Thoracic aorta (tissue), 2 donors: ENCODE results near the gene COL12A1. TPM values are rescaled to one million over a fixed set of nuclear protein-coding genes. Genes with fewer than 3 reads are reported as not detected.

Source experiments
- ATAC-seq: fragments of 150-250 bp; one replicate; pipeline ENCODE4 v1.8.0; 2017; ENCODE audit warnings: low read depth; ENCODE audit not compliant: insufficient number of reproducible peaks, low FRiP score
- DNase-seq: peaks from one replicate; pipeline ENCODE4 v3.0.0-alpha.2; 2020; ENCODE audit warnings: low spot score
- H3K27ac ChIP-seq, 2 donors: fragments of 200-600 bp; sonication (generic); 1 replicate in 1 of 2; 2 replicates in 1 of 2; pipeline ENCODE4 v1.5.1; 2016; ENCODE audit warnings: mild to moderate bottlenecking in 2 of 2, moderate library complexity in 2 of 2
- H3K27me3 ChIP-seq: fragments of 200-600 bp; sonication (generic); replicated peaks from 2 replicates; pipeline ENCODE4 v1.6.0; 2016; ENCODE audit warnings: mild to moderate bottlenecking; ENCODE audit not compliant: insufficient read depth
- H3K36me3 ChIP-seq: fragments of 200-600 bp; sonication (generic); one replicate; pipeline ENCODE4 v1.5.1; 2016
- H3K4me1 ChIP-seq, 2 donors: fragments of 200-600 bp; sonication (generic); 1 replicate in 1 of 2; 2 replicates in 1 of 2; pipeline versions ENCODE4 v1.5.1 to v1.6.0; 2016; ENCODE audit warnings: low read depth in 2 of 2, mild to moderate bottlenecking in 1 of 2; ENCODE audit not compliant: control insufficient read depth in 1 of 2
- H3K4me3 ChIP-seq: fragments of 200-600 bp; sonication (generic); 2 replicates; pipeline ENCODE4 v1.5.1; 2016; ENCODE audit warnings: mild to moderate bottlenecking
- H3K9me3 ChIP-seq: fragments of 200-600 bp; sonication (generic); 2 replicates; pipeline ENCODE4 v1.5.1; 2016
- CTCF ChIP-seq: fragments of 200-600 bp; sonication (generic); IDR thresholded peaks from one replicate; pipeline ENCODE4 v1.5.1; 2019; ENCODE audit warnings: antibody characterized with exemption
- total RNA-seq, 2 donors: library from RNA; depleted of rRNA; stranded (reverse); fragments of >200 nt; gene quantifications; one replicate each; pipeline versions ENCODE4 v1.1.0 to v1.2.3, GENCODE V29; 2016

COL12A1 gene
- total RNA-seq, 2 donors from 2014 or later, result 92.3 to 131 TPM

- no peak overlapping the region for H3K27ac ChIP-seq
- DNase-seq, result no peak
- H3K4me3 ChIP-seq, result no peak overlapping the region
- no peak for TF ChIP-seq CTCF
- H3K27me3 ChIP-seq, result no peaks in the 10 kb centered on the region
- no peaks in the 10 kb centered on the region for H3K9me3 ChIP-seq
- peaks cover 10% of the 10 kb centered on the region for H3K36me3 ChIP-seq
- peaks cover 0 to 17% of the 10 kb centered on the region in 2 donors for H3K4me1 ChIP-seq
- no peak for ATAC-seq
Observed at GRCh38 chr6:75090576-75090975, 115.3 kb downstream of the COL12A1 start.

DNA sequence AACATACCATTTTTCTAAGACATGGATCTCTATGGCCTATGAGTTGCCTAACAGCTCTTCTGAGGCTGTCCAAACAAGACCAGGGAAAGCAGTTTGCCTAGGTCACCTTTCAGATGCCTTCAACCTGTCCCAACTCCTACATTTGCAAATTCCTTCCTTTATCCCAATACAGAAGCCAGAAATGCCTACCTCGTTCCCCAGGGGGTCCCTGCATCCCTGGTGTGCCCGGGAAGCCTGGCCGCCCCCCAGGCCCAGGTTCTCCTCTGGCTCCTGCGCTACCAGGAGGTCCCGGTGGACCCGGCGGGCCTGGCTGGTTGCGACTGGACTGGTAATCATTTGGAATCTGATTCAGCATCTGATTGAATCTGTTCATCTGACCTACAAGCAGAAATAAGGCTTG lies 115.9 kb downstream of the COL12A1 start:
- Histone ChIP-seq H3K9me3 (no peaks in the 10 kb centered on the region), H3K36me3 (peaks cover 10% of the 10 kb centered on the region), H3K4me3 (no peak overlapping the region), H3K27ac (peak overlapping the region in 1 of 2 donors; percentile 30), H3K27me3 (no peaks in the 10 kb centered on the region), H3K4me1 (peaks cover 0 to 14% of the 10 kb centered on the region in 2 donors)
- ATAC-seq (no peak), DNase-seq (no peak)
- TF ChIP-seq CTCF, result no peak

- H3K27me3 ChIP-seq, result no peaks in the 10 kb centered on the region
- no peak overlapping the region for H3K4me3 ChIP-seq
- no peak for TF ChIP-seq CTCF
- DNase-seq (no peak), ATAC-seq (no peak)
- peaks cover 10% of the 10 kb centered on the region for H3K36me3 ChIP-seq
- H3K4me1 ChIP-seq, result peaks cover 0 to 12% of the 10 kb centered on the region in 2 donors
- H3K9me3 ChIP-seq, result no peaks in the 10 kb centered on the region
- H3K27ac ChIP-seq, result peak overlapping the region in 1 of 2 donors; percentile 30
Observed at GRCh38 chr6:75089151-75089897, 116.5 kb downstream of the COL12A1 start.

GRCh38 chr6:75085931-75086635 lies 119.8 kb downstream of the COL12A1 start:
- Histone ChIP-seq H3K27me3 (no peaks in the 10 kb centered on the region), H3K4me3 (no peak overlapping the region), H3K4me1 (peaks cover 0 to 12% of the 10 kb centered on the region in 2 donors), H3K36me3 (peaks cover 10% of the 10 kb centered on the region), H3K27ac (no peak overlapping the region), H3K9me3 (no peaks in the 10 kb centered on the region)
- no peak for TF ChIP-seq CTCF
- DNase-seq, result no peak
- ATAC-seq, result no peak

GRCh38 chr6:75084872-75085381 lies 120.9 kb downstream of the COL12A1 start:
- TF ChIP-seq CTCF, result no peak
- H3K4me1 ChIP-seq, result peaks cover 0 to 10% of the 10 kb centered on the region in 2 donors
- ATAC-seq (no peak), DNase-seq (no peak)
- H3K9me3 ChIP-seq, result no peaks in the 10 kb centered on the region
- no peak overlapping the region for H3K27ac ChIP-seq
- H3K36me3 ChIP-seq, result peaks cover 10% of the 10 kb centered on the region
- no peaks in the 10 kb centered on the region for H3K27me3 ChIP-seq
- H3K4me3 ChIP-seq, result peak overlapping the region; percentile 59
